Measurements from ENCODE around the gene ZNF562.

- TF ChIP-seq CTCF (IDR thresholded peaks at IDR 0.05) (no peak), POLR2A (IDR thresholded peaks at IDR 0.05; ENCODE audit: low read length) (no peak), CBX2 (IDR thresholded peaks at IDR 0.05; ENCODE audit: borderline replicate concordance, low read depth) (no peak), MAZ (IDR thresholded peaks at IDR 0.05; ENCODE audit: borderline replicate concordance, low read depth, low read length) (no peak), EP300 (IDR thresholded peaks at IDR 0.05) (no peak), CEBPB (IDR thresholded peaks at IDR 0.05) (no peak)
Measured at GRCh38 chr19:9597027-9597426, 77.9 kb downstream of the ZNF562 start.
